GM19397 (cell line): ENCODE data around the gene TSPAN5.
"Not testable (repeated sequence)": the region's sequence is repeated elsewhere in the genome, so short reads cannot be mapped to it uniquely, and the experiment has no call there.

Experiments
- ATAC-seq: cut with Tn5 transposase; IDR thresholded peaks from one replicate; pipeline ENCODE4 v1.9.1; 2021; ENCODE audit warnings: mild to moderate bottlenecking, moderate library complexity; ENCODE audit not compliant: unreplicated experiment

Gene TSPAN5

DNA sequence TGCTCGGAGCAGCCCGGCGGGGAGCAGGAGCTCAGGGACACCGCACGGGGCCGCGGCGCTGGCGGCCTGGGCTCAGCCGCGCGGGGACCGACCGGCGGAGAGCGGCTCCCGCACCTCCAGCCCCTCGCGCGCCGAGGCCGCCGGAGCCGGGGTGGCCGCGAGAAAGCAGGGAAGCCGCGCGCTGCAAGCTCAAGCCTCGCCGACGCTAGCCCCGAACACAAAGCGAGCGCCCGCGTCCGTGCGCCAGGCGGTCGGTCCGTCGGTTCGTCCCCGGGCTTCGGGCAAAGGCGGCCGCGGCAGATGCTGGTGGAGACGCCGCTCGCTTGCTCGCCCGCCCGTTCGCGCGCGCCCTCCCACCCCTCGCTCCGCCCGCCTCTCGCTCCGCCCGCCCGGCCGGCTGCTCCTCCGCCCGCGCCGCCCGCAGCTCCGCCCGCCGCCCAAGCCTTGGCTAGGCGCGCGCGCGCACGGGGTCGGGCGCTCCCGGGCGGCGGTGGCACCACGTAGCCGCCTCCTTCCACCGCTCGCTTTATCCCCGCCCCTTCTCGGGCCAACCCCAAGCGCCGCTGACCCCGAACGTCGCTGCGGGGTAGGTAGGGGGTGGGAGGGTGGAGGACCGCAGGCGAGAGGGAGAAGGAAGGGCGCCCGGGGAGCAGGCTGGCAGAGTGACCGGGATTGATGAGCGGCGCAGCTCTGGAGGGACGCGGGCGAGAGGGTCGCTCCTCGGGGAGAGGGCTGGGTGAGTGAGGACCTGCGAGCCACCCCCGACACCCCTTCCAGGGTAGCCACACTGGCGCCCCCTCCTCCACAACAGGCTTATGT lies at the start of gene TSPAN5:
TSS of gene TSPAN5 (minus strand) at position 325 of the 819 bp plus-strand sequence.
- ATAC-seq = peak; percentile 87

DNA sequence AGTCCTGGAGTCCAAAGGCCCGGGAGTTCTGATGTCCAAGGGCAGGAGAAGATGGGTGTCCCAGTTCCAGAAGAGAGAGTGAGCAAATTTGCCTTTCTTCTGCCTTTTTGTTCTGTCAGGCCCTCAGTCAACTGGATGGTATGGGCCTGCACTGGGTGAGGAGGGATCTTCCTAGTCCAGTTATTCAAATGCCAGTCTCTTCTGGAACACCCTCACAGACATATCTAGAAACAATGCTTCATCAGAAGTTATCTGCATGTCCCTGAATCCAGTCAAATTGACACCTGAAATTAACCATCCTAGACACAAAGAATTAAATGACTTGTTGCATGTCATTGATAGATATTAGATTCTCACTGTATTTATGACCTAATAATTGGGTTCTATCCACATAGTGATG lies 48.5 kb upstream of the TSPAN5 start:
- ATAC-seq = no peak

- no peak for ATAC-seq
Measured at GRCh38 chr4:98706200-98706813, 47.9 kb upstream of the TSPAN5 start.

DNA sequence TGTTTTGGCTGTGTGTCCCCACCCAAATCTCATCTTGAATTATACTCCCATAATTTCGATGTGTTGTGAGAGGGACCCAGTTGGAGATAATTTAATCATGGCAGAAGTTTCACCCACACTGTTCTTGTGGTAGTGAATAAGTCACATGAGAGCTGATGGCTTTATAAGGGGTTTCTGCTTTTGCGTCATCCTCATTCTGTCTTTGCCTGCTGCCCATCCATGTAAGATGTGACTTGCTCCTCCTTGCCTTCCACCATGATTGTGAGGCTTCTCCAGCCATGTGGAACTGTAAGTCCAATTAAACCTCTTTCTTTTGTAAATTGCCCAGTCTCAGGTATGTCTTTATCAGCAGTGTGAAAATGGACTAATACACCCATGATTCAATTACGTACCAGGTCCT lies 47.2 kb upstream of the TSPAN5 start:
- not testable (repeated sequence) for ATAC-seq

DNA sequence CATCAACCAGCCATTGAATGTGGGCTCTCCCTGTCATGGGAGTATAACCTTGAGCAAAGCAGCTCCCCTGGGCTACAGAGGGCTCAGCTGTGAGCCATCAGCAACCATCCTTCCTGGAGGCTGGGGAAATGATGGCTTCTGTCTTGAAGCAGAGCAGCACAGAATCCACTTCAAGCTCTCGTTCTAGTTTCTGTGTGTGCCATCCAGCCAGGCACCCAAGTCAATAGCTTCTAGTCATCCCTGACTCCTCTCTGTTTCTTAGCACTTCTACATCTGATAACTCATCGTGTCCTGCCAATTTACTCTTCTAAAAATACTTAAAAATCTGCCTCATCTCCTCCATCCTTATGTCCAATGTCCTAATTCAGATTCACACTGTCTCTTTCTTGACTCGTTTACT lies 42.2 kb upstream of the TSPAN5 start:
- no peak for ATAC-seq

DNA sequence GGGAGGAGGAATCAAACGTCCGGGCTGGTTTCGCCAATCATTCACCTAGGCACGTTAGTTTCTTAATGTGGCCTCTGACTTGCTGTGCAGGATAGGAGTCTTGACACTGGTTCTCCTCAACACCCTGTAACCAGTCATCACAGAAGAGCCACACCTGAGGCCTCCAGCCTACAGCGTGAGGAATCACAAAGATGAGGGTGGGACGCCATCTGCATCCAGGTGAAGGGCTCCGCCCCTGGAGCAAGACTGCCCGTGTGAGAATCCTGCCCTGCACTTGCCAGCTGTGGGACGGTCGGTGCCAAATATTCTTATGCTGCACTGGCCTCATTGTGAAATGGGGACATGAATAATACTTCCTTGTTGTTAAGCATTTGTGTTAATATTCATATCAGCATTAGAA lies 35.7 kb upstream of the TSPAN5 start:
- no peak for ATAC-seq

- ATAC-seq = no peak
Measured at GRCh38 chr4:98692411-98692810, 34.0 kb upstream of the TSPAN5 start.

- no peak for ATAC-seq
Measured at GRCh38 chr4:98691588-98691987, 33.2 kb upstream of the TSPAN5 start.

DNA sequence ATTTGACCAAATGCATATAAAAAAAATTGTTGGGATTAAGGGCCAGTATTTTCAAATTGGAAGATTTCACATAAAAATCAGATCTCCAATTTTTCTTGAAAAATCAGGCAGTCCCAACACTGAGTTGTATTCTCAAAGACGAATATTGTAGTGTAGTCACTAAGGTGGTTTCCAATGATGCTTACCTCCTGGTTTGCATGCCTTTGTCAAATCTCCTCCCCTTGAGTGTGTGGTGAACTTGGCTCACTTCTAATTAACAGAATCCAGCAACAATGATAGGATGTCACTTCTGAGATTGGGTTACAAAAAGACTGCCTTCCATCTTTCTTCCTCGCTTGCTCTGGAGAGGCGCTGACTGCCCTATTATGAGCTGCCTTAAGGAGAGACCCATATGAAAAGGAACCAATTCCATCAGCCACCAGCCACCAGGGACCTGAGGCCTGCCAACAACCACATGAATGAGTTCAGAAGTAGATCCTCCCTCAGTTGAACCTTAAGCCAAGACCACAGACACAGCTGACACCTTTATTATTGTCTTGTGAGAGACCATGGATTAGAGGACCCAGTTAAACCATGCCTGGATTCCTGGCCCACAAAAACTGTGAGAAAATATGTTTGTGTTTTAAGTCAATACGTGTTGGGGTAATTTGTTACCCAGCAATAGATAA lies 31.2 kb upstream of the TSPAN5 start:
- ATAC-seq = no peak

- ATAC-seq = no peak
Measured at GRCh38 chr4:98688411-98689290, 30.2 kb upstream of the TSPAN5 start.

DNA sequence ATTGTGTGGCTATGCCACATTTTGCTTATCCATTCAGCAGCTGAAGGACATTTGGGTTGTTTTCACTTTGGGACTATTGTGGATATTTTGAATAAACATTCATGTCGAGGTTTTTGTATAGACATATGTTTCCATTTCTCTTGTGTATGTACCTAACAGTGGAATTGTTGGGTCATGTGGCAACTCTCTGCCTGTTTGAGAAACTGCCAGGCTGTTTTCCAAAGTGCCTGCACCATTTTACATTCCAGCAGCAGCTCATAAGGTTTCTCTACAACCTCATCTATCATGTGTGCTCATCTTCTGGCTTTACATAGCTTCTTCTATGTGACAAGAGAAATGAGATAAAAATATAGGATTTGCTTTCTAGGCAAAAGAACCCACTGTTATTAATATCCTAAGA lies 29.5 kb upstream of the TSPAN5 start:
- no peak for ATAC-seq

DNA sequence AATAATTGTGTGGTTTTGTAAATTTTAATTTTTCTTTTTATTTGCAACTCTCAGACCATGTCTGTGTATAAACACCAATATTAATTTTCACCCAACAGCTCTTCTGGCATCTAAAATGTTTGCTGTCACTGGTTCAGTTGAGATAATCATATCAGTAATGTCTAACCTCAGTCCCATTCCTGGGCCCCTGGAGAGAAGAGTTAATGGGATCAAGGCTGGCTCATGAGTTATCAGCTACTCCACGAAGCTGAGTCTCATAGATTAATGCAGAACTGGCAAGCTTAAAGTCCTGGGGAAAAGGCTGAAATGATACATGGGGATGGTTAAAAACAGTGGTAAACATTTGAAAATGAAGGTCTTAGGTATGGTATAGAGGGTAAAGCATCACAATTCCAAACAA lies 28.4 kb upstream of the TSPAN5 start:
- no peak for ATAC-seq

GRCh38 chr4:98686043-98686707 lies 27.8 kb upstream of the TSPAN5 start:
- no peak for ATAC-seq

GRCh38 chr4:98685225-98686042 lies 27.0 kb upstream of the TSPAN5 start:
- no peak for ATAC-seq

DNA sequence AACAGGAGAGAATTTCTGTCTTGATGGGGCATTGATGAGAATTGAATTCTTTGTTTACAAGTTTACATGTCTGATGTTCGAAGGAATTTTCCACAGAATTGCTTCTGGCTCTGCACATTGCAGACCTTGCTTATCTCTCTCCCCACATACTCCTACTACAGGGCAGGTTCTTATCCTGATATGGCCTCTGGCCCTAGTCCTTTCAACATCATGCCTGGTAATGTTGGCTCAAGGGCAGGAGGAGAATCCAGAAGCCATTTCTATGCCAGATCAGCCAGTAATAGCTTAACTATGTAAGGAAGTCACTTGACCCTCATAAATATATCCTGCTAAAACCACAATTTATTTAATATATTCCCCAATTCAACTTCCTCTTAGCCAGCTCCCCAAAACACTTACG lies 24.3 kb upstream of the TSPAN5 start:
- ATAC-seq = no peak

DNA sequence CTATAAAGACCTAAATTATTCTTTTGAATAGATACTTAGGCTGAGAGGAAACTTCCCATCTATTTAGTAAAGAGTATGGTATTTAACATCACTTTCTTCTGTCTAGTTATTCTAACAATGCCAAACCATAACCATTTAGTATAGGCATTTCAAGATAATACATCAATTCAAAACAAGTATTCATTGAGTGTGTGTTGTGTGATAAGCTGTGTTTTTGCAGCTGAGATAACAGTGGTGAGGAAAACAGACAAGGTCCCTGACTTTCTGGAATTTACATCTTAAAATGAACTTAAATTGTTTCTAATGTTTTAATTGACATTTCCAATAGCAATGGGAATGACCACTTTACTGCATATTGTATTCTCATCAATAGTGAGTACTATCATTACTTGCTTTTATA lies 22.4 kb upstream of the TSPAN5 start:
- ATAC-seq = no peak

DNA sequence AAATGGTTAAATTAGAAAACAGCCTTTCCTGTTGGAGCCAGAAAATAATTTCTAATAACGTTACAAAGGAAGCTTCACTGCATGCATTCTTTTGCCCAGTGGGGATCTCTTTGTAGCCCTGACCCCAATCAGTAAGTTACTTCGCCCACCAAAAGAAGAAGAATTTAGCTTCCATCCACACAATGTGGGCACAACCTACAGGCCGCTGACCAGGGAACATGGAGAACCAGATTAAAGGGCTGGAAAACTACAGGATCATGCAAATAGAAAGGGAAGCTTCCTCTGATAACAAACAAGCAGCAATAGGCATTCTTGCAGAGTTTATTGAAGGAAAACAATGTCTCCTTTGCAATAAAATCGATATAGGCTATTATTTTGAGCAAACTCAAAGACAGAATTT lies 21.3 kb upstream of the TSPAN5 start:
- ATAC-seq = no peak

- ATAC-seq = no peak
Measured at GRCh38 chr4:98677799-98678198, 19.4 kb upstream of the TSPAN5 start.

- no peak for ATAC-seq
Measured at GRCh38 chr4:98674404-98675173, 16.2 kb upstream of the TSPAN5 start.
